ENCODE measurements around the gene HESX1. TPM values are rescaled to one million over a fixed set of nuclear protein-coding genes. Genes with fewer than 3 reads are reported as not detected.

HESX1 gene
- total RNA-seq, 2 experiments from 2014 or later, result 0.42 to 0.47 TPM

- Mint-ChIP-seq H3K4me1 (no peaks in the 10 kb centered on the region), H3K4me3 (no peak overlapping the region), H3K36me3 (no peaks in the 10 kb centered on the region), H3K9me3 (ENCODE audit: low read depth) (no peaks in the 10 kb centered on the region), H3K27ac (no peak overlapping the region), H3K27me3 (peaks cover 37% of the 10 kb centered on the region)
- CTCF ChIA-PET, result no interaction called here
- ATAC-seq (no peak), DNase-seq (no peak)
Measured at GRCh38 chr3:57192028-57192427, 7.8 kb downstream of the HESX1 start.

GRCh38 chr3:57184526-57184925, 15.3 kb downstream of the HESX1 start:
- Mint-ChIP-seq H3K27ac (no peak overlapping the region), H3K4me3 (no peak overlapping the region), H3K27me3 (peaks cover 24% of the 10 kb centered on the region), H3K4me1 (no peaks in the 10 kb centered on the region), H3K9me3 (ENCODE audit: low read depth) (no peaks in the 10 kb centered on the region), H3K36me3 (no peaks in the 10 kb centered on the region)
- DNase-seq (no peak), ATAC-seq (no peak)
- CTCF ChIA-PET, result no interaction called here

GRCh38 chr3:57179580-57180410, 20.0 kb downstream of the HESX1 start:
- Mint-ChIP-seq H3K4me3 (no peak overlapping the region), H3K9me3 (ENCODE audit: low read depth) (no peaks in the 10 kb centered on the region), H3K27me3 (peaks cover 30% of the 10 kb centered on the region), H3K27ac (no peak overlapping the region), H3K4me1 (no peaks in the 10 kb centered on the region), H3K36me3 (no peaks in the 10 kb centered on the region)
- CTCF ChIA-PET, result interaction anchor here (0.8 to 2.8 kb wide), 5 partner anchors 10 to 218 kb away, joined by 3 to 17 read pairs (median 3); no protein-coding TSS in a partner anchor
- ATAC-seq (no peak), DNase-seq (no peak)

- CTCF ChIA-PET, result no interaction called here
- no peak overlapping the region for H3K27ac Mint-ChIP-seq
Measured at GRCh38 chr3:57176045-57176444, 23.7 kb downstream of the HESX1 start.

GRCh38 chr3:57173687-57174086, 26.1 kb downstream of the HESX1 start:
- CTCF ChIA-PET, result no interaction called here

More at GRCh38 chr3:57176045-57176444, 23.7 kb downstream of the HESX1 start:
- H3K9me3 Mint-ChIP-seq (ENCODE audit: low read depth), result no peaks in the 10 kb centered on the region
- peaks cover 44% of the 10 kb centered on the region for H3K27me3 Mint-ChIP-seq
- ATAC-seq, result no peak
- H3K36me3 Mint-ChIP-seq, result no peaks in the 10 kb centered on the region
- no peak for DNase-seq
- H3K4me3 Mint-ChIP-seq, result no peak overlapping the region
- H3K4me1 Mint-ChIP-seq, result no peaks in the 10 kb centered on the region

GRCh38 chr3:57170946-57171345, 28.8 kb downstream of the HESX1 start:
- ATAC-seq (no peak), DNase-seq (no peak)
- peaks cover 7% of the 10 kb centered on the region for H3K4me1 Mint-ChIP-seq
- H3K27ac Mint-ChIP-seq, result no peak overlapping the region
- no peak overlapping the region for H3K4me3 Mint-ChIP-seq
- H3K36me3 Mint-ChIP-seq, result no peaks in the 10 kb centered on the region
- CTCF ChIA-PET, result interaction anchor here (0.7 to 3.1 kb wide), 16 partner anchors 8 to 685 kb away, joined by 3 to 18 read pairs (median 4); partner anchors contain the start of gene APPL1
- H3K27me3 Mint-ChIP-seq, result peaks cover 75% of the 10 kb centered on the region
- no peaks in the 10 kb centered on the region for H3K9me3 Mint-ChIP-seq (ENCODE audit: low read depth)

More at GRCh38 chr3:57173687-57174086, 26.1 kb downstream of the HESX1 start:
- H3K9me3 Mint-ChIP-seq (ENCODE audit: low read depth), result no peaks in the 10 kb centered on the region
- no peak overlapping the region for H3K4me3 Mint-ChIP-seq
- no peak for ATAC-seq
- no peak overlapping the region for H3K27ac Mint-ChIP-seq
- no peak for DNase-seq
- peaks cover 53% of the 10 kb centered on the region for H3K27me3 Mint-ChIP-seq
- peaks cover 7% of the 10 kb centered on the region for H3K4me1 Mint-ChIP-seq
- H3K36me3 Mint-ChIP-seq, result no peaks in the 10 kb centered on the region

- Mint-ChIP-seq H3K4me3 (peak overlapping the region; percentile 67), H3K36me3 (peaks cover 1% of the 10 kb centered on the region), H3K27me3 (peaks cover 78% of the 10 kb centered on the region), H3K4me1 (peaks cover 9% of the 10 kb centered on the region), H3K27ac (no peak overlapping the region), H3K9me3 (ENCODE audit: low read depth) (no peaks in the 10 kb centered on the region)
- ATAC-seq (peak; percentile 84), DNase-seq (peak; percentile 77)
- CTCF ChIA-PET, result interaction anchor here (0.6 to 3.1 kb wide), 22 partner anchors 9 to 686 kb away, joined by 3 to 18 read pairs (median 4); partner anchors contain the start of gene APPL1
Measured at GRCh38 chr3:57169872-57170623, 29.7 kb downstream of the HESX1 start.

GRCh38 chr3:57169108-57169507, 30.7 kb downstream of the HESX1 start:
- CTCF ChIA-PET, result interaction anchor here (0.6 to 3.1 kb wide), 9 partner anchors 9 to 385 kb away, joined by 3 to 18 read pairs (median 5); partner anchors contain the start of gene APPL1
- peaks cover 1% of the 10 kb centered on the region for H3K36me3 Mint-ChIP-seq
- no peak overlapping the region for H3K27ac Mint-ChIP-seq
- peaks cover 73% of the 10 kb centered on the region for H3K27me3 Mint-ChIP-seq
- H3K4me3 Mint-ChIP-seq, result no peak overlapping the region
- DNase-seq (no peak), ATAC-seq (no peak)
- no peaks in the 10 kb centered on the region for H3K9me3 Mint-ChIP-seq (ENCODE audit: low read depth)
- peaks cover 13% of the 10 kb centered on the region for H3K4me1 Mint-ChIP-seq

- ATAC-seq, result no peak
- peaks cover 72% of the 10 kb centered on the region for H3K27me3 Mint-ChIP-seq
- no peak for DNase-seq
- CTCF ChIA-PET, result interaction anchor here (1.3 kb wide), 1 partner anchor 18 kb away, joined by 3 read pairs; no protein-coding TSS in a partner anchor
- H3K4me3 Mint-ChIP-seq, result no peak overlapping the region
- no peaks in the 10 kb centered on the region for H3K9me3 Mint-ChIP-seq (ENCODE audit: low read depth)
- no peak overlapping the region for H3K27ac Mint-ChIP-seq
- peaks cover 14% of the 10 kb centered on the region for H3K4me1 Mint-ChIP-seq
- H3K36me3 Mint-ChIP-seq, result peaks cover 1% of the 10 kb centered on the region
Measured at GRCh38 chr3:57168151-57168550, 31.6 kb downstream of the HESX1 start.

- Mint-ChIP-seq H3K27me3 (peaks cover 79% of the 10 kb centered on the region), H3K4me3 (no peak overlapping the region), H3K36me3 (peaks cover 1% of the 10 kb centered on the region), H3K27ac (no peak overlapping the region), H3K9me3 (ENCODE audit: low read depth) (no peaks in the 10 kb centered on the region), H3K4me1 (peaks cover 14% of the 10 kb centered on the region)
- DNase-seq, result no peak
- ATAC-seq, result no peak
- CTCF ChIA-PET, result interaction anchor here (1.3 kb wide), 1 partner anchor 66 kb away, joined by 3 read pairs; no protein-coding TSS in a partner anchor
Measured at GRCh38 chr3:57166660-57167059, 33.1 kb downstream of the HESX1 start.

GRCh38 chr3:57165641-57166040, 34.1 kb downstream of the HESX1 start:
- H3K4me1 Mint-ChIP-seq, result peaks cover 14% of the 10 kb centered on the region
- H3K27ac Mint-ChIP-seq, result no peak overlapping the region
- peaks cover 1% of the 10 kb centered on the region for H3K36me3 Mint-ChIP-seq
- peaks cover 84% of the 10 kb centered on the region for H3K27me3 Mint-ChIP-seq
- peak overlapping the region; percentile 48 for H3K4me3 Mint-ChIP-seq
- H3K9me3 Mint-ChIP-seq (ENCODE audit: low read depth), result no peaks in the 10 kb centered on the region
- ATAC-seq (no peak), DNase-seq (no peak)
- CTCF ChIA-PET, result no interaction called here

GRCh38 chr3:57164657-57165573, 34.9 kb downstream of the HESX1 start, which contains the start of gene IL17RD:
TSS of gene IL17RD (minus strand) at chr3:57165353. CDS start at chr3:57165286, 67 bp downstream.
- H3K9me3 Mint-ChIP-seq (ENCODE audit: low read depth), result no peaks in the 10 kb centered on the region
- ATAC-seq, result peak; percentile 73
- peaks cover 84% of the 10 kb centered on the region for H3K27me3 Mint-ChIP-seq
- peak within 1 kb of the TSS; percentile 60 for H3K4me3 Mint-ChIP-seq
- peaks cover 1% of the 10 kb centered on the region for H3K36me3 Mint-ChIP-seq
- DNase-seq, result peak; percentile 68
- H3K4me1 Mint-ChIP-seq, result peaks cover 11% of the 10 kb centered on the region
- CTCF ChIA-PET, result interaction anchor here (1.0 to 1.4 kb wide), 2 partner anchors 15 to 65 kb away, joined by 3 to 4 read pairs; no protein-coding TSS in a partner anchor
- H3K27ac Mint-ChIP-seq, result no peak within 1 kb of the TSS
